ENCODE measurements around the gene C20orf96. TPM values are rescaled to one million over a fixed set of nuclear protein-coding genes. Genes with fewer than 3 reads are reported as not detected.

Gene C20orf96
- total RNA-seq, 3 donors from 2014 or later (not counting 1 experiment from before 2014, with no cell fraction given): 3.8 to 4.3 (median 4.1) TPM

DNA sequence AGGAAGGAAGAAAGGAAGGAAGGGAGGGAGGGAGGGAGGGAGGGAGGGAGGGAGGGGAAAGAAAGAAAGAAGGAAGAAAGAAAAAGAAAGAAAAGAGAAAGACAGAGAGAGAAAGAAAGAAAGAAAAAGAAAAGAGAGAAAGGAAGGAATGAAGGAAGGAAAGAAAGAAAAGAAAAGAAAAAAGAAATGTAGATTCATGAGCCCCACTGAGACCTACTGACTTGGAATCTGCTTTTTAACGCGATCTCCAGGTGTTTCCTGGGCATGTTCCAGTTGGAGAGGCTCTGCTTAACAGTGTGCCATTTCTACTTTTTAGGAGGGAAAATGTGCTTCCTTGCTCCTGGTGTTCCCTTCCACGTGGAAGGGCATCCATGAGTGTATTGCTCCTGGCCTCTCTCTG is 16.7 kb downstream of the C20orf96 start:
- no peak overlapping the region for H3K4me3 ChIP-seq (ENCODE audit: low read length)
- DNase-seq (no peak), ATAC-seq (no peak)
- no peaks in the 10 kb centered on the region for H3K36me3 ChIP-seq (ENCODE audit: control insufficient read depth, insufficient read depth, low read length)
- H3K4me3 Mint-ChIP-seq: no peak overlapping the region
- intact Hi-C loops (cut with micrococcal nuclease): no loop called here
- WGBS (ENCODE audit: insufficient coverage): 71% methylated on average over 3 of the region's 3 CpGs
- no peaks in the 10 kb centered on the region for H3K4me1 Mint-ChIP-seq
- no peaks in the 10 kb centered on the region for H3K36me3 Mint-ChIP-seq
- H3K27ac Mint-ChIP-seq: no peak overlapping the region
- no peaks in the 10 kb centered on the region for H3K4me1 ChIP-seq (ENCODE audit: control insufficient read depth, insufficient read depth, low read length)
- no peaks in the 10 kb centered on the region for H3K27me3 ChIP-seq (ENCODE audit: control insufficient read depth, insufficient read depth, low read length)
- H3K27ac ChIP-seq (ENCODE audit: low read length): no peak overlapping the region
- H3K9me3 ChIP-seq (ENCODE audit: control insufficient read depth, insufficient read depth, low read length): no peaks in the 10 kb centered on the region
- H3K27me3 Mint-ChIP-seq (ENCODE audit: low read depth in 2 of 2): no peaks in the 10 kb centered on the region
- H3K9me3 Mint-ChIP-seq: no peaks in the 10 kb centered on the region
- TF ChIP-seq CTCF (IDR thresholded peaks at IDR 0.05): no peak

GRCh38 chr20:272718-273117 is 17.8 kb downstream of the C20orf96 start:
- Histone ChIP-seq H3K9me3 (ENCODE audit: control insufficient read depth, insufficient read depth, low read length) (no peaks in the 10 kb centered on the region), H3K4me3 (ENCODE audit: low read length) (no peak overlapping the region), H3K36me3 (ENCODE audit: control insufficient read depth, insufficient read depth, low read length) (no peaks in the 10 kb centered on the region), H3K27me3 (ENCODE audit: control insufficient read depth, insufficient read depth, low read length) (no peaks in the 10 kb centered on the region), H3K4me1 (ENCODE audit: control insufficient read depth, insufficient read depth, low read length) (no peaks in the 10 kb centered on the region), H3K27ac (ENCODE audit: low read length) (no peak overlapping the region)
- H3K27me3 Mint-ChIP-seq (ENCODE audit: low read depth in 2 of 2): no peaks in the 10 kb centered on the region
- H3K27ac Mint-ChIP-seq: no peak overlapping the region
- no peaks in the 10 kb centered on the region for H3K9me3 Mint-ChIP-seq
- H3K36me3 Mint-ChIP-seq: no peaks in the 10 kb centered on the region
- intact Hi-C loops (cut with micrococcal nuclease): no loop called here
- ATAC-seq (no peak), DNase-seq (no peak)
- H3K4me1 Mint-ChIP-seq: no peaks in the 10 kb centered on the region
- no peak for TF ChIP-seq CTCF (IDR thresholded peaks at IDR 0.05)
- no peak overlapping the region for H3K4me3 Mint-ChIP-seq

- Mint-ChIP-seq H3K36me3 (no peaks in the 10 kb centered on the region), H3K4me3 (no peak overlapping the region), H3K27ac (no peak overlapping the region), H3K4me1 (peaks cover 7% of the 10 kb centered on the region in 2 donors), H3K27me3 (ENCODE audit: low read depth in 2 of 2) (peaks cover under 1 to 2% of the 10 kb centered on the region in 2 donors), H3K9me3 (no peaks in the 10 kb centered on the region)
- H3K27me3 ChIP-seq (ENCODE audit: control insufficient read depth, insufficient read depth, low read length): no peaks in the 10 kb centered on the region
- no peaks in the 10 kb centered on the region for H3K9me3 ChIP-seq (ENCODE audit: control insufficient read depth, insufficient read depth, low read length)
- H3K4me1 ChIP-seq (ENCODE audit: control insufficient read depth, insufficient read depth, low read length): peaks cover 7% of the 10 kb centered on the region
- intact Hi-C loops (cut with micrococcal nuclease): no loop called here
- no peak overlapping the region for H3K27ac ChIP-seq (ENCODE audit: low read length)
- DNase-seq (no peak), ATAC-seq (no peak)
- H3K4me3 ChIP-seq (ENCODE audit: low read length): no peak overlapping the region
- no peaks in the 10 kb centered on the region for H3K36me3 ChIP-seq (ENCODE audit: control insufficient read depth, insufficient read depth, low read length)
- no peak for TF ChIP-seq CTCF (IDR thresholded peaks at IDR 0.05)
Observed at GRCh38 chr20:271528-271927, 19.0 kb downstream of the C20orf96 start.

DNA sequence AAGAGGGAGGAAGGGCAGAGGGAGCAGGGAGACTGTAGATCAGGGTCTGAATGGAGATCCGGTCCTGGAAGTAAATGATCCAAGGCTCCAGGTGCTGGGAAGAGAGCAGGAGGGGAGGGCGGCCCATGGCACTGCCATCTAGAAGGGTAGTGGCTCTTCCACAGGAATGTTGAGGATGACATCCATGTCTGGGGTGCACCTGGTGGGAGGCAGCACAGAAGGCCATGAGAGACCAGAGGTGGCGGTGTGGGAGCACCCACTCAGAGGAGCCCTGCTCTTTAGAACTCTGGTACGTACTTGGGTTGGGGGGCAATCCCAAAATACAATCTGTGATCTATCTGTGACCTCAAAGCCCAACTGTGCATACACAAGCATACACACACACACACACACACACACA is 19.5 kb downstream of the C20orf96 start:
- no peak overlapping the region for H3K27ac Mint-ChIP-seq
- peaks cover 5 to 7% of the 10 kb centered on the region in 2 donors for H3K27me3 Mint-ChIP-seq (ENCODE audit: low read depth in 2 of 2)
- no peak overlapping the region for H3K4me3 Mint-ChIP-seq
- peaks cover 9% of the 10 kb centered on the region for H3K4me1 ChIP-seq (ENCODE audit: control insufficient read depth, insufficient read depth, low read length)
- H3K4me3 ChIP-seq (ENCODE audit: low read length): no peak overlapping the region
- no peak for DNase-seq
- no peak for TF ChIP-seq CTCF (IDR thresholded peaks at IDR 0.05)
- H3K27ac ChIP-seq (ENCODE audit: low read length): no peak overlapping the region
- no peaks in the 10 kb centered on the region for H3K9me3 Mint-ChIP-seq
- 86% methylated on average over 4 of the region's 4 CpGs for WGBS (ENCODE audit: insufficient coverage)
- H3K9me3 ChIP-seq (ENCODE audit: control insufficient read depth, insufficient read depth, low read length): no peaks in the 10 kb centered on the region
- no peaks in the 10 kb centered on the region for H3K36me3 Mint-ChIP-seq
- intact Hi-C loops (cut with micrococcal nuclease): no loop called here
- peaks cover 4% of the 10 kb centered on the region for H3K27me3 ChIP-seq (ENCODE audit: control insufficient read depth, insufficient read depth, low read length)
- ATAC-seq: no peak
- H3K36me3 ChIP-seq (ENCODE audit: control insufficient read depth, insufficient read depth, low read length): no peaks in the 10 kb centered on the region
- H3K4me1 Mint-ChIP-seq: peaks cover 11% of the 10 kb centered on the region in 2 donors

Measured in natural killer cell (primary cell).